Measurements from ENCODE around the gene FOS.
A peak's percentile ranks its signal among the peaks of the same experiment; 100 is the strongest.
"Not testable (repeated sequence)": the region's sequence is repeated elsewhere in the genome, so short reads cannot be mapped to it uniquely, and the experiment has no call there.

The FOS gene

GRCh38 chr14:75275598-75275997, 3.0 kb upstream of the FOS start:
- DNase-seq (ENCODE audit: low read depth in 1 of 2, low spot score in 1 of 2), result no peak

- DNase-seq (ENCODE audit: low read depth in 1 of 2, low spot score in 1 of 2), result no peak
Measured at GRCh38 chr14:75277008-75277814, 1.4 kb upstream of the FOS start.

- no peak for DNase-seq (ENCODE audit: low read depth in 1 of 2, low spot score in 1 of 2)
Measured at GRCh38 chr14:75277815-75278421, 710 bp upstream of the FOS start.

- peak in 1 of 2 donors; percentile 29 for DNase-seq (ENCODE audit: low read depth in 1 of 2, low spot score in 1 of 2)
Measured at GRCh38 chr14:75279153-75279762, 630 bp downstream of the FOS start.

GRCh38 chr14:75279763-75280290, 1.2 kb downstream of the FOS start:
- no peak for DNase-seq (ENCODE audit: low read depth in 1 of 2, low spot score in 1 of 2)

GRCh38 chr14:75280291-75280830, 1.7 kb downstream of the FOS start:
- DNase-seq (ENCODE audit: low read depth in 1 of 2, low spot score in 1 of 2), result no peak

GRCh38 chr14:75280831-75281653, 2.4 kb downstream of the FOS start:
- DNase-seq (ENCODE audit: low read depth in 1 of 2, low spot score in 1 of 2), result no peak

GRCh38 chr14:75281654-75282019, 3.0 kb downstream of the FOS start:
- no peak for DNase-seq (ENCODE audit: low read depth in 1 of 2, low spot score in 1 of 2)

- no peak for DNase-seq (ENCODE audit: low read depth in 1 of 2, low spot score in 1 of 2)
Measured at GRCh38 chr14:75282170-75282554, 3.5 kb downstream of the FOS start.

- DNase-seq (ENCODE audit: low read depth in 1 of 2, low spot score in 1 of 2), result not testable (repeated sequence)
Measured at GRCh38 chr14:75282555-75283161, 4.0 kb downstream of the FOS start.

GRCh38 chr14:75283162-75283832, 4.7 kb downstream of the FOS start:
- no peak for DNase-seq (ENCODE audit: low read depth in 1 of 2, low spot score in 1 of 2)

- no peak for DNase-seq (ENCODE audit: low read depth in 1 of 2, low spot score in 1 of 2)
Measured at GRCh38 chr14:75283833-75284563, 5.4 kb downstream of the FOS start.

- DNase-seq (ENCODE audit: low read depth in 1 of 2, low spot score in 1 of 2), result no peak
Measured at GRCh38 chr14:75285331-75285730, 6.7 kb downstream of the FOS start.

GRCh38 chr14:75286313-75286712, 7.7 kb downstream of the FOS start:
- DNase-seq (ENCODE audit: low read depth in 1 of 2, low spot score in 1 of 2), result no peak

- no peak for DNase-seq (ENCODE audit: low read depth in 1 of 2, low spot score in 1 of 2)
Measured at GRCh38 chr14:75289840-75290388, 11.3 kb downstream of the FOS start.

- DNase-seq (ENCODE audit: low read depth in 1 of 2, low spot score in 1 of 2), result no peak
Measured at GRCh38 chr14:75290851-75291250, 12.2 kb downstream of the FOS start.

- DNase-seq (ENCODE audit: low read depth in 1 of 2, low spot score in 1 of 2), result no peak
Measured at GRCh38 chr14:75291331-75291730, 12.7 kb downstream of the FOS start.

- DNase-seq (ENCODE audit: low read depth in 1 of 2, low spot score in 1 of 2), result no peak
Measured at GRCh38 chr14:75292101-75292563, 13.5 kb downstream of the FOS start.

GRCh38 chr14:75292886-75293285, 14.3 kb downstream of the FOS start:
- DNase-seq (ENCODE audit: low read depth in 1 of 2, low spot score in 1 of 2), result no peak
